Skeletal muscle satellite cell (primary cell): ENCODE results near the gene POU6F2.

ENCODE experiments used
- H3K27me3 ChIP-seq: 2 replicates; pipeline ENCODE4 v1.7.0; 2013; ENCODE audit warnings: low read length; ENCODE audit not compliant: control insufficient read depth, insufficient read depth
- H3K36me3 ChIP-seq: 2 replicates; pipeline ENCODE4 v1.7.0; 2013; ENCODE audit warnings: mild to moderate bottlenecking, control low read depth, low read length; ENCODE audit not compliant: insufficient read depth
- H3K4me1 ChIP-seq: 2 replicates; pipeline ENCODE4 v1.7.0; 2013; ENCODE audit warnings: low read length; ENCODE audit not compliant: control insufficient read depth, insufficient read depth
- H3K4me2 ChIP-seq: 2 replicates; pipeline ENCODE4 v1.7.0; 2013; ENCODE audit warnings: mild to moderate bottlenecking, low read length
- H3K4me3 ChIP-seq: 2 replicates; pipeline ENCODE4 v1.7.0; 2013; ENCODE audit warnings: low read length
- H3K9ac ChIP-seq: 2 replicates; pipeline ENCODE4 v1.7.0; 2013; ENCODE audit warnings: mild to moderate bottlenecking, low read depth, low read length, moderate library complexity
- H3K9me3 ChIP-seq: replicated peaks from 2 replicates; pipeline ENCODE4 v1.7.0; 2013; ENCODE audit warnings: mild to moderate bottlenecking, control low read depth, low read length

The POU6F2 gene

GRCh38 chr7:39158367-39158766, 180.7 kb downstream of the POU6F2 start:
- H3K27me3 ChIP-seq, result no peaks in the 10 kb centered on the region
- no peak overlapping the region for H3K4me2 ChIP-seq
- no peaks in the 10 kb centered on the region for H3K9me3 ChIP-seq
- no peak overlapping the region for H3K9ac ChIP-seq
- H3K4me3 ChIP-seq, result no peak overlapping the region
- no peaks in the 10 kb centered on the region for H3K4me1 ChIP-seq
- no peaks in the 10 kb centered on the region for H3K36me3 ChIP-seq

DNA sequence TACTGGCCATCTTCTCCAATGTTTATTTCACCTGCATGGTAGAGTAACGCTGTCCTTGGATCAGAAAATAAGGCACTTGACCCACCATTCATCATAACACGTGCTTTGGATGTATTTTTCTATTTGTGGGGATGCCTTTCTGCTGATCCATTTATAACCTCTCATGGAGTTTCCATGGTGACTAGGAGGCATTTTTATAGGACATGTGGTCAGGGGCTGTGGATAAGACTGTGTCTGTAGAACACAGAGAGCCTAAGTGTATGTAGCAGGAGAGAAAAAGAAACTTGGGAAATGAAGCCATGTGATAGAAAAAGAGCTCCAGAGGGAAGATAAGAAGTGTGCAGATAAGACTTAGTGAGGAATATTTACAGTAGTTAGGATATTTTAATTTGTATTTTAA, 184.2 kb downstream of the POU6F2 start:
- Histone ChIP-seq H3K36me3 (no peaks in the 10 kb centered on the region), H3K4me3 (no peak overlapping the region), H3K4me2 (no peak overlapping the region), H3K27me3 (peaks cover 5% of the 10 kb centered on the region), H3K4me1 (no peaks in the 10 kb centered on the region), H3K9me3 (no peaks in the 10 kb centered on the region), H3K9ac (no peak overlapping the region)

DNA sequence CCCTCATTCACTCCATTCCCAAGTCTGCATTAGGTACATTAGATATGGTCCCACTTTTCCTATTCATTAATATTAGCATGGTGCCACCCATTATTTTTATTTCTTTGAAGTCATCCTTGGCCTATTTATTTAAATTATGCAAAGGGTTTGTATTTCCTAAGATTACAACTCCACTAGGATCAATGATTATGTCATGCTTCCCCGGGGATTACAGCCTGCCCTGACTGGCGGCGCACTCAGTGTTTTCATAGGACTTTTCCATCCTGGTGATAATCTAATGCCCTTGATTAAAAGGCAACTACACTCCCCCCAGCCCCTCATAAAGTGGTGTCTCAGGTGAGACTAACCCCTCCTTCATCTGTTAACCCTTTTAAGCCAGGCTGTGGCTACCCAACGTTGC, 187.2 kb downstream of the POU6F2 start:
- no peak overlapping the region for H3K4me2 ChIP-seq
- no peaks in the 10 kb centered on the region for H3K36me3 ChIP-seq
- peaks cover 9% of the 10 kb centered on the region for H3K27me3 ChIP-seq
- H3K9ac ChIP-seq, result no peak overlapping the region
- H3K4me1 ChIP-seq, result no peaks in the 10 kb centered on the region
- H3K4me3 ChIP-seq, result no peak overlapping the region
- no peaks in the 10 kb centered on the region for H3K9me3 ChIP-seq

- Histone ChIP-seq H3K36me3 (no peaks in the 10 kb centered on the region), H3K9ac (no peak overlapping the region), H3K4me1 (no peaks in the 10 kb centered on the region), H3K4me3 (no peak overlapping the region), H3K4me2 (no peak overlapping the region), H3K9me3 (no peaks in the 10 kb centered on the region), H3K27me3 (peaks cover 9% of the 10 kb centered on the region)
Observed at GRCh38 chr7:39168403-39169098, 190.8 kb downstream of the POU6F2 start.

- Histone ChIP-seq H3K27me3 (peaks cover 3% of the 10 kb centered on the region), H3K4me3 (no peak overlapping the region), H3K4me1 (no peaks in the 10 kb centered on the region), H3K4me2 (no peak overlapping the region), H3K9ac (no peak overlapping the region), H3K36me3 (no peaks in the 10 kb centered on the region), H3K9me3 (no peaks in the 10 kb centered on the region)
Observed at GRCh38 chr7:39172137-39172536, 194.4 kb downstream of the POU6F2 start.

- Histone ChIP-seq H3K9ac (no peak overlapping the region), H3K4me1 (no peaks in the 10 kb centered on the region), H3K4me2 (no peak overlapping the region), H3K9me3 (no peaks in the 10 kb centered on the region), H3K27me3 (peaks cover 5% of the 10 kb centered on the region), H3K36me3 (no peaks in the 10 kb centered on the region), H3K4me3 (no peak overlapping the region)
Observed at GRCh38 chr7:39181398-39181797, 203.7 kb downstream of the POU6F2 start.

- Histone ChIP-seq H3K4me1 (no peaks in the 10 kb centered on the region), H3K27me3 (peaks cover 5% of the 10 kb centered on the region), H3K9ac (no peak overlapping the region), H3K36me3 (no peaks in the 10 kb centered on the region), H3K9me3 (no peaks in the 10 kb centered on the region), H3K4me2 (no peak overlapping the region), H3K4me3 (no peak overlapping the region)
Observed at GRCh38 chr7:39183796-39184195, 206.1 kb downstream of the POU6F2 start.

- H3K27me3 ChIP-seq, result peaks cover 4% of the 10 kb centered on the region
Observed at GRCh38 chr7:39184391-39184790, 206.7 kb downstream of the POU6F2 start.

DNA sequence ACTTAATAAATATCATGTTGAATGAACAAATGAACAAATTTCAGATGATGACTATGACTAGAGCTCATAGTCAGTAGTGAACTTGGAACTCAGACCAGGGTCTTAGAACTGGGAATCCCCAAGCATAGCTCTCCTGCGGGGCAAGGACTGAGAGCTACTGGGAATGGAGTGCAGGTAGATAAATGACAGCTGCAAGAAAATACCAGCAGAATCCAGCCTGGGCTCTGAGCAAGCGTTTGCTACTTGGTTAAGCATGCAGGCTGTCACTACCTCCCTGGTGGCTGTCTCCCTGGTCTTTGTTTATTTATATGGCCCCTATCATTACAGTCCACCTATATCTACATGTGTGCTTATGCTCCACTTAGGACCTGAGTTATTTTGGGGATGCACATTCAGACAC, 208.4 kb downstream of the POU6F2 start:
- Histone ChIP-seq H3K4me2 (no peak overlapping the region), H3K4me3 (no peak overlapping the region), H3K4me1 (no peaks in the 10 kb centered on the region), H3K27me3 (no peaks in the 10 kb centered on the region), H3K9me3 (no peaks in the 10 kb centered on the region), H3K36me3 (no peaks in the 10 kb centered on the region), H3K9ac (no peak overlapping the region)

More at GRCh38 chr7:39184391-39184790, 206.7 kb downstream of the POU6F2 start:
- Histone ChIP-seq H3K4me3 (no peak overlapping the region), H3K9me3 (no peaks in the 10 kb centered on the region), H3K4me1 (no peaks in the 10 kb centered on the region), H3K4me2 (no peak overlapping the region), H3K36me3 (no peaks in the 10 kb centered on the region), H3K9ac (no peak overlapping the region)

- H3K9ac ChIP-seq, result no peak overlapping the region
- H3K4me2 ChIP-seq, result no peak overlapping the region
- no peaks in the 10 kb centered on the region for H3K4me1 ChIP-seq
- H3K4me3 ChIP-seq, result no peak overlapping the region
- H3K27me3 ChIP-seq, result no peaks in the 10 kb centered on the region
- H3K9me3 ChIP-seq, result no peaks in the 10 kb centered on the region
- no peaks in the 10 kb centered on the region for H3K36me3 ChIP-seq
Observed at GRCh38 chr7:39186671-39187070, 209.0 kb downstream of the POU6F2 start.

- Histone ChIP-seq H3K9ac (no peak overlapping the region), H3K4me2 (no peak overlapping the region), H3K36me3 (no peaks in the 10 kb centered on the region), H3K27me3 (no peaks in the 10 kb centered on the region), H3K9me3 (no peaks in the 10 kb centered on the region), H3K4me1 (no peaks in the 10 kb centered on the region), H3K4me3 (no peak overlapping the region)
Observed at GRCh38 chr7:39187130-39187529, 209.4 kb downstream of the POU6F2 start.

DNA sequence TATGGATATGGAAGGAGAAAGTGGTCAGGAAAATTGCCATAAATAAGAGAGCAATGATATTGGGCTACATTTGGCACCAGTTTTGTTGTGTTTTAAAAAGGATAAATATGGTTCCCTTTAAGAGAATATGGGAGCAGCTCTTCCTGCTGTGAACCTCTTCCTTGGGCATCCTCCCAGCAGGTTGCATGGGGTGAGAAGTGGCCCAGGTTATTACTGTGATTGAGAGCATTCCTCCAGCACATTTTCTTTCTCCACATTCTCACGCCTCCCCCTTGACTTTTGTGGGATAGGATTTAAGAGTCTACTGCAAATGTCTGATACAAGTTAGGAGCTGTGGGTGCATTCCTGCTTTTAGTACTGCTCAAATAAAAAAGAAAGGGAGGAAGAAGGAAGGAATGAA, 214.8 kb downstream of the POU6F2 start:
- H3K4me1 ChIP-seq, result no peaks in the 10 kb centered on the region
- no peak overlapping the region for H3K4me2 ChIP-seq
- no peaks in the 10 kb centered on the region for H3K36me3 ChIP-seq
- H3K9me3 ChIP-seq, result no peaks in the 10 kb centered on the region
- H3K4me3 ChIP-seq, result no peak overlapping the region
- H3K9ac ChIP-seq, result no peak overlapping the region
- H3K27me3 ChIP-seq, result no peaks in the 10 kb centered on the region
